GM12865 (cell line): ENCODE measurements around the gene COL6A1.

ENCODE experiments used
- DNase-seq: peaks from one replicate; pipeline ENCODE4 v3.0.0; 2010; ENCODE audit warnings: low read depth
- H3K4me3 ChIP-seq: 2 replicates; pipeline ENCODE4 v1.5.1; 2011; ENCODE audit warnings: mild to moderate bottlenecking, low read depth, low read length, control low read depth
- TF ChIP-seq, protein P1 (sequence below): IDR thresholded peaks from 2 replicates; pipeline ENCODE4 v1.5.1; 2011; ENCODE audit warnings: low read length, control low read depth, low read depth, inconsistent platforms; ENCODE audit not compliant: insufficient read depth; ENCODE audit errors: missing control alignments

COL6A1 gene

DNA sequence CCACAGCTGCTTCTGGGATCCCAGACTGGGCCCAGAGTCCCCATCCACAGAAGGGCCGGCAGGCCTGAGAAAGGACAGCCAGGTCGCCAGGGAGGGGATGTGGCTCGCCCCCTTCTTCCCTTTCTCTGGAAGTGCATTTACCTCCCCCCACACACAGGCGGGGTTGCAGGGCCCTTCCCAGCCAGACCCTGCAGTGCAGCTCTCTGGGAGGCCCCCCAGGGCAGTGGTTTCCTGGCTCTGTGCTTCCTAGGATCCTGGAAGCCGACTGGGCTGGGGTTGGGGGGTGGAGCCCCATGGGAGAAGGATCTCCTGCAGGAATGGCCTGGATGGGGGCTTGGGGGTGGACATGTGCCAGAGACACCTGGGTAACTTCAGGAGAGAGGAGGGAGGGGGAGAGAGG lies 4.2 kb upstream of the COL6A1 start:
- no peak overlapping the region for H3K4me3 ChIP-seq
- DNase-seq = no peak
- TF ChIP-seq, protein P1, sequence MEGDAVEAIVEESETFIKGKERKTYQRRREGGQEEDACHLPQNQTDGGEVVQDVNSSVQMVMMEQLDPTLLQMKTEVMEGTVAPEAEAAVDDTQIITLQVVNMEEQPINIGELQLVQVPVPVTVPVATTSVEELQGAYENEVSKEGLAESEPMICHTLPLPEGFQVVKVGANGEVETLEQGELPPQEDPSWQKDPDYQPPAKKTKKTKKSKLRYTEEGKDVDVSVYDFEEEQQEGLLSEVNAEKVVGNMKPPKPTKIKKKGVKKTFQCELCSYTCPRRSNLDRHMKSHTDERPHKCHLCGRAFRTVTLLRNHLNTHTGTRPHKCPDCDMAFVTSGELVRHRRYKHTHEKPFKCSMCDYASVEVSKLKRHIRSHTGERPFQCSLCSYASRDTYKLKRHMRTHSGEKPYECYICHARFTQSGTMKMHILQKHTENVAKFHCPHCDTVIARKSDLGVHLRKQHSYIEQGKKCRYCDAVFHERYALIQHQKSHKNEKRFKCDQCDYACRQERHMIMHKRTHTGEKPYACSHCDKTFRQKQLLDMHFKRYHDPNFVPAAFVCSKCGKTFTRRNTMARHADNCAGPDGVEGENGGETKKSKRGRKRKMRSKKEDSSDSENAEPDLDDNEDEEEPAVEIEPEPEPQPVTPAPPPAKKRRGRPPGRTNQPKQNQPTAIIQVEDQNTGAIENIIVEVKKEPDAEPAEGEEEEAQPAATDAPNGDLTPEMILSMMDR = no peak

GRCh38 chr21:45979141-45979631 lies 2.4 kb upstream of the COL6A1 start:
- H3K4me3 ChIP-seq = no peak overlapping the region
- TF ChIP-seq, protein P1 = no peak
- DNase-seq = no peak

GRCh38 chr21:45979651-45980050 lies 1.9 kb upstream of the COL6A1 start:
- no peak overlapping the region for H3K4me3 ChIP-seq
- DNase-seq = no peak
- TF ChIP-seq, protein P1 = no peak

DNA sequence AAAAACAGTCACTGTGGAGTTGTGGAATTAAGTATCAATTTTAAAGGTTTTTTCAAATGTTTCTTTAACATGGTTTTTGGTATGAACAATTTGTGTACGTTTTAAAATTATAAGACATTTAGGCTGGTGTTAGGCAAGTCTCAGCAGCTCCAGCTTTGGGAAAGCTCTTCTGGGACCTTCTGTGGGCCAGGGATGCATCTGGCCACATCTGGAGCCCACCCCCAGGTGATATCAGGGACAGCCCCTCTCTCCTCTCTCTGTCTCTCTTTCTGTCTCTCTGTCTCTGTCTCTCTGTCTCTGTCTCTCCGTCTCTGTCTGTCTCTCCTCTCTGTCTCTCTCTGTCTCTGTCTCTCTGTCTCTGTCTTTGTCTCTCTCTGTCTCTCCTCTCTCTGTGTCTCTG lies 1.3 kb upstream of the COL6A1 start:
- no peak for DNase-seq
- TF ChIP-seq, protein P1 = no peak

GRCh38 chr21:45980697-45981096 lies 873 bp upstream of the COL6A1 start:
- no peak overlapping the region for H3K4me3 ChIP-seq
- no peak for DNase-seq
- TF ChIP-seq, protein P1 = no peak

More for the DNA sequence above, 1.3 kb upstream of the COL6A1 start:
- H3K4me3 ChIP-seq = no peak overlapping the region

GRCh38 chr21:45982092-45982757 lies 655 bp downstream of the COL6A1 start:
- no peak for DNase-seq
- H3K4me3 ChIP-seq = no peak overlapping the region
- TF ChIP-seq, protein P1 = no peak
